Keratinocyte (primary cell): ENCODE measurements around the gene MKLN1. TPM values are rescaled to one million over a fixed set of nuclear protein-coding genes. Genes with fewer than 3 reads are reported as not detected.
"Not testable (repeated sequence)": the region's sequence is repeated elsewhere in the genome, so short reads cannot be mapped to it uniquely, and the experiment has no call there.

Experiments used
- DNase-seq: peaks from one replicate; pipeline ENCODE4 v3.0.0-alpha.2; 2011; ENCODE audit warnings: low read depth, missing footprints, low spot score
- FAIRE-seq: peaks from 2 replicates; lab custom pipeline; 2011; peaks lifted over from hg19 to GRCh38; lab: Jason Lieb, UNC
- H2AFZ ChIP-seq: 2 replicates; pipeline ENCODE4 v1.6.0; 2012; ENCODE audit warnings: low read length, control low read depth, inconsistent platforms; ENCODE audit not compliant: control insufficient read depth
- H3K27ac ChIP-seq: 2 replicates; pipeline ENCODE4 v1.5.1; 2011; ENCODE audit warnings: low read length; ENCODE audit not compliant: control insufficient read depth, insufficient read depth
- H3K27me3 ChIP-seq: 3 replicates; pipeline ENCODE4 v1.6.0; 2011; ENCODE audit warnings: low read length; ENCODE audit not compliant: control insufficient read depth, insufficient read depth; ENCODE audit errors: extremely low read depth
- H3K36me3 ChIP-seq, 2 experiments: 2 replicates in 1 of 2; 3 replicates in 1 of 2; pipeline ENCODE4 v1.5.1; 2011; ENCODE audit warnings: low read length in 2 of 2, mild to moderate bottlenecking in 1 of 2; ENCODE audit not compliant: control insufficient read depth in 2 of 2, insufficient read depth in 2 of 2; ENCODE audit errors: extremely low read depth in 1 of 2
- H3K4me1 ChIP-seq: 3 replicates; pipeline ENCODE4 v1.5.1; 2011; ENCODE audit warnings: low read length; ENCODE audit not compliant: control insufficient read depth, insufficient read depth; ENCODE audit errors: extremely low read depth
- H3K4me2 ChIP-seq: 3 replicates; pipeline ENCODE4 v1.6.0; 2011; ENCODE audit warnings: low read depth, low read length; ENCODE audit not compliant: control insufficient read depth, insufficient read depth; ENCODE audit errors: extremely low read depth
- H3K4me3 ChIP-seq, 3 experiments: fragments of 200-600 bp in 1 of 3; sonication (generic) in 1 of 3; 2 replicates in 2 of 3; 3 replicates in 1 of 3; pipeline ENCODE4 v1.5.1; 2011 to 2016; ENCODE audit warnings: low read length in 3 of 3, mild to moderate bottlenecking in 3 of 3, control low read depth in 2 of 3, inconsistent platforms in 1 of 3, low read depth in 1 of 3, mixed read lengths in 1 of 3, mixed run types in 1 of 3, moderate library complexity in 1 of 3; ENCODE audit not compliant: control insufficient read depth in 2 of 3, insufficient read depth in 2 of 3; ENCODE audit errors: extremely low read depth in 1 of 3
- H3K79me2 ChIP-seq: 2 replicates; pipeline ENCODE4 v1.6.0; 2012; ENCODE audit warnings: low read length; ENCODE audit not compliant: control insufficient read depth, insufficient read depth
- H3K9ac ChIP-seq: 3 replicates; pipeline ENCODE4 v1.6.0; 2011; ENCODE audit warnings: low read length; ENCODE audit not compliant: control insufficient read depth, insufficient read depth; ENCODE audit errors: extremely low read depth
- H3K9me1 ChIP-seq: 3 replicates; pipeline ENCODE4 v1.6.0; 2011; ENCODE audit warnings: low read length; ENCODE audit not compliant: control insufficient read depth, insufficient read depth; ENCODE audit errors: extremely low read depth
- H3K9me3 ChIP-seq: 2 replicates; pipeline ENCODE4 v1.5.1; 2012; ENCODE audit warnings: low read depth, low read length; ENCODE audit not compliant: control insufficient read depth
- H4K20me1 ChIP-seq: 3 replicates; pipeline ENCODE4 v1.6.0; 2011; ENCODE audit warnings: low read length; ENCODE audit not compliant: control insufficient read depth, insufficient read depth; ENCODE audit errors: extremely low read depth
- CTCF ChIP-seq, 3 experiments: IDR thresholded peaks in 1 of 3; conservative IDR thresholded peaks in 1 of 3; optimal IDR thresholded peaks in 1 of 3; 2 replicates in 2 of 3; 3 replicates in 1 of 3; pipeline versions ENCODE3 to v1.5.1; 2011; ENCODE audit warnings: low read length in 3 of 3, mild to moderate bottlenecking in 3 of 3, moderate library complexity in 2 of 3, control low read depth in 1 of 3, inconsistent platforms in 1 of 3; ENCODE audit not compliant: insufficient read depth in 2 of 3; ENCODE audit errors: extremely low read depth in 1 of 3
- EZH2 ChIP-seq: IDR thresholded peaks from one replicate; pipeline ENCODE4 v1.6.1; 2012; ENCODE audit warnings: inconsistent platforms, mild to moderate bottlenecking, low read length, moderate library complexity
- dilution Hi-C: fragments of 300-500 bp; cut with MboI; formaldehyde crosslinking; loops from one replicate; pipeline ENCODE4 v1.7.0; 2020; ENCODE audit warnings: low sequenced_read_pairs; ENCODE audit not compliant: extremely low pct_ligation_motif_present
- polyA plus RNA-seq, 5 experiments: library from polyadenylated mRNA; depleted of rRNA in 3 of 5; stranded (reverse) in 3 of 5; stranded (forward) in 1 of 5; unstranded in 1 of 5; fragments of >200 nt; gene quantifications; 1 replicate in 1 of 5; 2 replicates in 3 of 5; 3 replicates in 1 of 5; pipeline versions ENCODE4 v1.2.1 to v1.2.3, GENCODE V29; 2011 to 2012; ENCODE audit warnings: missing spikeins in 2 of 5, low read depth in 1 of 5, low replicate concordance in 1 of 5

Gene MKLN1
- polyA plus RNA-seq, 1 donor (not counting 4 experiments of a cell fraction or from before 2014, with no cell fraction given) = 43.8 TPM

- no peak for TF ChIP-seq CTCF (optimal IDR thresholded peaks at IDR 0.05 in 1 of 3, IDR thresholded peaks at IDR 0.05 in 1 of 3, conservative IDR thresholded peaks at IDR 0.05 in 1 of 3; ENCODE audit: extremely low read depth in 1 of 3, insufficient read depth in 2 of 3, low read length in 3 of 3)
- no peak for TF ChIP-seq EZH2
Measured at GRCh38 chr7:131504157-131504899, 176.7 kb downstream of the MKLN1 start.

GRCh38 chr7:131505037-131505620 lies 177.5 kb downstream of the MKLN1 start:
- H3K4me3 ChIP-seq, H3K4me1 ChIP-seq, H3K9me3 ChIP-seq, H3K9me1 ChIP-seq, DNase-seq, H3K4me2 ChIP-seq, dilution Hi-C loops, H3K27ac ChIP-seq, H4K20me1 ChIP-seq, H2AFZ ChIP-seq, H3K79me2 ChIP-seq, H3K36me3 ChIP-seq, H3K9ac ChIP-seq, FAIRE-seq: not testable (repeated sequence)
- H3K27me3 ChIP-seq = peaks cover 13% of the 10 kb centered on the region

More at GRCh38 chr7:131504157-131504899, 176.7 kb downstream of the MKLN1 start:
- Histone ChIP-seq H3K9me3 (no peaks in the 10 kb centered on the region), H3K4me1 (peaks cover 2% of the 10 kb centered on the region), H3K9ac (no peak overlapping the region), H3K27ac (no peak overlapping the region), H3K79me2 (no peaks in the 10 kb centered on the region), H2AFZ (no peak overlapping the region), H3K27me3 (peaks cover 12% of the 10 kb centered on the region), H3K9me1 (no peaks in the 10 kb centered on the region), H3K4me2 (no peak overlapping the region), H3K4me3 (no peak overlapping the region), H4K20me1 (no peaks in the 10 kb centered on the region), H3K36me3 (no peaks in the 10 kb centered on the region)
- no peak for FAIRE-seq
- DNase-seq = no peak
- dilution Hi-C loops = no loop called here
